Kidney epithelial cell (primary cell): Measurements from ENCODE around the gene NIPBL. TPM values are rescaled to one million over a fixed set of nuclear protein-coding genes. Genes with fewer than 3 reads are reported as not detected.

Source experiments
- DNase-seq: peaks from one replicate; pipeline ENCODE4 v3.0.0-alpha.2; 2010; ENCODE audit warnings: low read depth
- H3K27me3 ChIP-seq: 2 replicates; pipeline ENCODE4 v1.6.0; 2011; ENCODE audit warnings: low read length; ENCODE audit not compliant: control insufficient read depth, insufficient read depth
- H3K36me3 ChIP-seq: 2 replicates; pipeline ENCODE4 v1.5.1; 2011; ENCODE audit warnings: low read length; ENCODE audit not compliant: control insufficient read depth, insufficient read depth
- H3K4me3 ChIP-seq: 2 replicates; pipeline ENCODE4 v1.5.1; 2011; ENCODE audit warnings: low read depth, mild to moderate bottlenecking, control low read depth, low read length
- total RNA-seq: library from RNA; depleted of rRNA; stranded (reverse); fragments of >200 nt; gene quantifications from 2 replicates; pipeline ENCODE4 v1.2.3, GENCODE V29; 2015
- TF ChIP-seq, protein P1 (sequence below): IDR thresholded peaks from 2 replicates; pipeline ENCODE4 v1.5.1; 2011; ENCODE audit warnings: mild to moderate bottlenecking, moderate library complexity, low read length, control low read depth, inconsistent platforms; ENCODE audit not compliant: insufficient read depth, poor library complexity, severe bottlenecking

The NIPBL gene
- total RNA-seq, 1 donor from 2014 or later = 21.1 TPM

GRCh38 chr5:36876965-36877666 is 547 bp downstream of the NIPBL start:
- TF ChIP-seq, protein P1, sequence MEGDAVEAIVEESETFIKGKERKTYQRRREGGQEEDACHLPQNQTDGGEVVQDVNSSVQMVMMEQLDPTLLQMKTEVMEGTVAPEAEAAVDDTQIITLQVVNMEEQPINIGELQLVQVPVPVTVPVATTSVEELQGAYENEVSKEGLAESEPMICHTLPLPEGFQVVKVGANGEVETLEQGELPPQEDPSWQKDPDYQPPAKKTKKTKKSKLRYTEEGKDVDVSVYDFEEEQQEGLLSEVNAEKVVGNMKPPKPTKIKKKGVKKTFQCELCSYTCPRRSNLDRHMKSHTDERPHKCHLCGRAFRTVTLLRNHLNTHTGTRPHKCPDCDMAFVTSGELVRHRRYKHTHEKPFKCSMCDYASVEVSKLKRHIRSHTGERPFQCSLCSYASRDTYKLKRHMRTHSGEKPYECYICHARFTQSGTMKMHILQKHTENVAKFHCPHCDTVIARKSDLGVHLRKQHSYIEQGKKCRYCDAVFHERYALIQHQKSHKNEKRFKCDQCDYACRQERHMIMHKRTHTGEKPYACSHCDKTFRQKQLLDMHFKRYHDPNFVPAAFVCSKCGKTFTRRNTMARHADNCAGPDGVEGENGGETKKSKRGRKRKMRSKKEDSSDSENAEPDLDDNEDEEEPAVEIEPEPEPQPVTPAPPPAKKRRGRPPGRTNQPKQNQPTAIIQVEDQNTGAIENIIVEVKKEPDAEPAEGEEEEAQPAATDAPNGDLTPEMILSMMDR = no peak
- H3K4me3 ChIP-seq = peak overlapping the region; percentile 72
- no peaks in the 10 kb centered on the region for H3K36me3 ChIP-seq
- no peak for DNase-seq
- no peaks in the 10 kb centered on the region for H3K27me3 ChIP-seq

GRCh38 chr5:36877667-36878391 is 1.3 kb downstream of the NIPBL start:
- Histone ChIP-seq H3K27me3 (no peaks in the 10 kb centered on the region), H3K36me3 (no peaks in the 10 kb centered on the region), H3K4me3 (peak overlapping the region; percentile 72)
- TF ChIP-seq, protein P1 = no peak
- DNase-seq = no peak

DNA sequence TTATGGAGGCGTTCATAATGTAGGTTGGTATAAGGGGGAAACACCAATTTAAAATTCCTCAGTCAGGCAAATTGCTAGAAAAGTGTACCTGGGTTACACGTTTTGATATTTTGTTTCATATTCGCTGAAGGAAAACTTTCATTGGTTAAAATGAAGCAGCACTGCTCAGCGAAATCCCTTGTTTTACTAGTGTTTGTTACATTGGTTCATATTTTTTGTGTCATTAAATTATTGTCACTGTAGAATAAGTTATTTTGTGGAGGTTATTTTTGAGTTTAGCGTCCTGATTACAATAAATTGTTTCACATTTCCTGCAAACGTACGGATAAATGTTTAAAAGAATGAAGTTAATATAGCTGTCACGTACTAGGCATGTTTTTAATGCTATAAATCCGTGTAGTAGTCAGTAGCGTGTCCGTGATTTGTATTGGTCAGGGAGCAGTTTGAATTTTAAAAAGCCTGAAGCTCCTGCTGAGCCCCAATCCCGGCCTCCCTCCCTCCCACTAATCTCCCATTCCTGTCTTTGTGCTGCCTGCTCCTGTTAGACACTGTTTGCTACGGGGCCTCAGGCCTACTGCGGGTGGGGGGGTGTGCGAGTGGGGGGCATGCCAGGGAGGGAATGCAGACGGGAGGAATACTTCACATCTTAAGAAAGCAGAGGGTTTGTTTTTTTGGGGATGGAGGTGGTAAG is 2.0 kb downstream of the NIPBL start:
- TF ChIP-seq, protein P1 = no peak
- DNase-seq = no peak
- Histone ChIP-seq H3K4me3 (peak overlapping the region; percentile 72), H3K27me3 (no peaks in the 10 kb centered on the region), H3K36me3 (no peaks in the 10 kb centered on the region)

DNA sequence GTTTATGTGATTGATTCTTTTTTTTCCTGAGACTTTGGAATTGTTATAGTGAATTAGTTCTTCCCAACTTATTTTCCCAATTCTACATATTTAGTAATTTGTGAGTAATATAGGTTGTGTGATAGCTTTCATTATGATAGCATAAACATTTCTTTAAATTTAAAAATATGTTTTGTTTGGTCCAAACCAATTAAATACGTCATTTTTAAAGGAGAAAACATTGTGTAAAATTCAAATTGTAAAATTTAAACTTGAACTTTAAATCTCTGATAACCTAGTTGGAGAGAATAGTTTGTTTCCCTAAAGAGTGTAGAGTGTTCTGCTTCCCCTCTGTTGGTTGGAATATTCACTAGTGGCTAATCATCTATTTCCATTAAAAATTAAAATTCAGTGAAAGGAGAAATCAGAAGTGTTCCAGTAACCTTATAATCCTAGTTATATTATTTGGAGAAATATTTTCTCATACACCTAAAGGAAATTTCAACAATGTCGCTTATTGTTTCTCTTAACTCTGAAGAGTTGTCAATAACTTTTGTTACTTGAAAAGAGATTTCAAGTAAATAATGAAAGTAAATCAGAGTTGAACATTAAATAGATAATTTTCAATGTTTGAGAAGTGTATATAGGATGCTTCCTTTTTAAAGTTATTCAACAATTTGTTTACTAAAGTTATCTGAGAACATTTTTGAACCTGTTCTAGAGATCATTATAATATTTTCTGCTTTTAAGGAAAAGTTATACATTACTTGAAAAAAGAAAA is 2.9 kb downstream of the NIPBL start:
- Histone ChIP-seq H3K36me3 (no peaks in the 10 kb centered on the region), H3K4me3 (no peak overlapping the region), H3K27me3 (no peaks in the 10 kb centered on the region)
- TF ChIP-seq, protein P1 = no peak
- no peak for DNase-seq

- Histone ChIP-seq H3K27me3 (no peaks in the 10 kb centered on the region), H3K36me3 (no peaks in the 10 kb centered on the region), H3K4me3 (no peak overlapping the region)
- no peak for DNase-seq
- TF ChIP-seq, protein P1 = no peak
Observed at GRCh38 chr5:36880761-36881160, 4.2 kb downstream of the NIPBL start.
